ENCODE measurements around the gene IFNA21. TPM values are rescaled to one million over a fixed set of nuclear protein-coding genes. Genes with fewer than 3 reads are reported as not detected.
"Not testable (repeated sequence)": the region's sequence is repeated elsewhere in the genome, so short reads cannot be mapped to it uniquely, and the experiment has no call there.

The IFNA21 gene
- total RNA-seq, 6 experiments from 2014 or later = not detected

GRCh38 chr9:21194867-21195776, 28.7 kb upstream of the IFNA21 start:
- Mint-ChIP-seq H3K4me3 (peak overlapping the region; percentile 44), H3K27me3 (ENCODE audit: insufficient read depth) (peaks cover 25% of the 10 kb centered on the region)
- not testable (repeated sequence) for H3K9me3 Mint-ChIP-seq; H3K36me3 Mint-ChIP-seq (ENCODE audit: low read depth); H3K4me1 Mint-ChIP-seq (ENCODE audit: low read depth); H3K27ac Mint-ChIP-seq
- TF ChIP-seq, protein P1, sequence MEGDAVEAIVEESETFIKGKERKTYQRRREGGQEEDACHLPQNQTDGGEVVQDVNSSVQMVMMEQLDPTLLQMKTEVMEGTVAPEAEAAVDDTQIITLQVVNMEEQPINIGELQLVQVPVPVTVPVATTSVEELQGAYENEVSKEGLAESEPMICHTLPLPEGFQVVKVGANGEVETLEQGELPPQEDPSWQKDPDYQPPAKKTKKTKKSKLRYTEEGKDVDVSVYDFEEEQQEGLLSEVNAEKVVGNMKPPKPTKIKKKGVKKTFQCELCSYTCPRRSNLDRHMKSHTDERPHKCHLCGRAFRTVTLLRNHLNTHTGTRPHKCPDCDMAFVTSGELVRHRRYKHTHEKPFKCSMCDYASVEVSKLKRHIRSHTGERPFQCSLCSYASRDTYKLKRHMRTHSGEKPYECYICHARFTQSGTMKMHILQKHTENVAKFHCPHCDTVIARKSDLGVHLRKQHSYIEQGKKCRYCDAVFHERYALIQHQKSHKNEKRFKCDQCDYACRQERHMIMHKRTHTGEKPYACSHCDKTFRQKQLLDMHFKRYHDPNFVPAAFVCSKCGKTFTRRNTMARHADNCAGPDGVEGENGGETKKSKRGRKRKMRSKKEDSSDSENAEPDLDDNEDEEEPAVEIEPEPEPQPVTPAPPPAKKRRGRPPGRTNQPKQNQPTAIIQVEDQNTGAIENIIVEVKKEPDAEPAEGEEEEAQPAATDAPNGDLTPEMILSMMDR (IDR thresholded peaks at IDR 0.05) = peak; percentile 74
- peak; percentile 49 for DNase-seq

- H3K9me3 Mint-ChIP-seq; H3K4me1 Mint-ChIP-seq (ENCODE audit: low read depth); H3K27ac Mint-ChIP-seq; DNase-seq; H3K4me3 Mint-ChIP-seq; H3K36me3 Mint-ChIP-seq (ENCODE audit: low read depth): not testable (repeated sequence)
- peaks cover 20% of the 10 kb centered on the region for H3K27me3 Mint-ChIP-seq (ENCODE audit: insufficient read depth)
Observed at GRCh38 chr9:21187487-21187886, 21.0 kb upstream of the IFNA21 start, which contains the start of gene IFNA4. TSS of gene IFNA4 (minus strand) at chr9:21187587. CDS start at chr9:21187531, 56 bp downstream.

GRCh38 chr9:21182810-21183736, 16.6 kb upstream of the IFNA21 start:
- peaks cover 26% of the 10 kb centered on the region for H3K27me3 Mint-ChIP-seq (ENCODE audit: insufficient read depth)
- H3K27ac Mint-ChIP-seq; H3K4me3 Mint-ChIP-seq; H3K4me1 Mint-ChIP-seq (ENCODE audit: low read depth); H3K36me3 Mint-ChIP-seq (ENCODE audit: low read depth); H3K9me3 Mint-ChIP-seq: not testable (repeated sequence)
- DNase-seq = peak; percentile 46
- TF ChIP-seq, protein P1 (IDR thresholded peaks at IDR 0.05) = peak; percentile 75

DNA sequence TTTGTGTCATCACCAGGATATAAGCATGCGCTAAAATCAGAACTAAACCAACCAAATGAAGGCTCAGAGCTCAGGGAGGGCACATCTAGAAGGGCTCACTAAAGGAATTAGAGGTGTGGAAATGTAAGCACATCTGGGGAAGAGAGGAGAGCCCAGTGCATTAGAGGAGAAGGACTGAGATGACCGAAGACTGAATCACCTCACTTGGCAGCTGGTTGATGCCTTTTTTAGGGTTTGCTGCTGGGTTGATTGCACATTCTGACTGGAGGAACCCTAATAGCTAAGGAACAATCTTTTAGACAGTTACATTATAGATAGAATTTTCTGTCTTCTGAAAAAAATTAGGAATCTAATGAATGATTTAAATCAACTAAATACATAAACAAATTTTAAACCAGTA, 8.2 kb upstream of the IFNA21 start:
- Mint-ChIP-seq H3K27me3 (ENCODE audit: insufficient read depth) (peaks cover 20% of the 10 kb centered on the region), H3K36me3 (ENCODE audit: low read depth) (no peaks in the 10 kb centered on the region), H3K4me3 (no peak overlapping the region), H3K27ac (no peak overlapping the region), H3K4me1 (ENCODE audit: low read depth) (0 out of 2 replicates have a peak, but pooled peaks cover 5% of the 10 kb centered on the region), H3K9me3 (no peaks in the 10 kb centered on the region)
- no peak for DNase-seq
- TF ChIP-seq, protein P1 (IDR thresholded peaks at IDR 0.05) = no peak

- Mint-ChIP-seq H3K36me3 (ENCODE audit: low read depth) (no peaks in the 10 kb centered on the region), H3K4me3 (no peak overlapping the region), H3K27me3 (ENCODE audit: insufficient read depth) (peaks cover 10% of the 10 kb centered on the region), H3K4me1 (ENCODE audit: low read depth) (0 out of 2 replicates have a peak, but pooled peaks cover 5% of the 10 kb centered on the region), H3K9me3 (no peaks in the 10 kb centered on the region), H3K27ac (no peak overlapping the region)
- no peak for DNase-seq
- TF ChIP-seq, protein P1 (IDR thresholded peaks at IDR 0.05) = no peak
Observed at GRCh38 chr9:21172156-21172555, 5.7 kb upstream of the IFNA21 start.

Measured in HFFc6 (cell line).